H9 (cell line): Measurements from ENCODE around the gene NCKAP5. TPM values are rescaled to one million over a fixed set of nuclear protein-coding genes. Genes with fewer than 3 reads are reported as not detected.

ENCODE experiments used
- DNase-seq: peaks from one replicate; pipeline ENCODE4 v3.0.0-alpha.2; 2017
- H2AFZ ChIP-seq: one replicate; pipeline ENCODE4 v1.6.1; 2013; ENCODE audit warnings: mild to moderate bottlenecking, low read length, control low read depth, moderate library complexity
- H2AK5ac ChIP-seq: 2 replicates; pipeline ENCODE4 v1.6.1; 2013; ENCODE audit warnings: low read length, control low read depth, mixed read lengths; ENCODE audit not compliant: insufficient read length
- H2BK120ac ChIP-seq: one replicate; pipeline ENCODE4 v1.6.1; 2013; ENCODE audit warnings: low read depth, mild to moderate bottlenecking, low read length, control low read depth, inconsistent platforms; ENCODE audit not compliant: poor library complexity, severe bottlenecking
- H2BK12ac ChIP-seq: 2 replicates; pipeline ENCODE4 v1.6.1; 2013; ENCODE audit warnings: low read length, control low read depth, mixed read lengths, low read depth; ENCODE audit not compliant: insufficient read length
- H2BK15ac ChIP-seq: 2 replicates; pipeline ENCODE4 v1.6.1; 2013; ENCODE audit warnings: low read depth, low read length, control low read depth
- H2BK20ac ChIP-seq: one replicate; pipeline ENCODE4 v1.6.1; 2013; ENCODE audit warnings: low read depth, mild to moderate bottlenecking, low read length, control low read depth, inconsistent platforms; ENCODE audit not compliant: poor library complexity, severe bottlenecking
- H2BK5ac ChIP-seq: 2 replicates; pipeline ENCODE4 v1.6.1; 2013; ENCODE audit warnings: low read length, control low read depth, mixed read lengths; ENCODE audit not compliant: insufficient read length
- H3K14ac ChIP-seq: 2 replicates; pipeline ENCODE4 v1.6.1; 2013; ENCODE audit warnings: low read length, control low read depth; ENCODE audit not compliant: insufficient read depth
- H3K18ac ChIP-seq: 2 replicates; pipeline ENCODE4 v1.6.1; 2013; ENCODE audit warnings: low read depth, mild to moderate bottlenecking, mixed read lengths, low read length, control low read depth; ENCODE audit not compliant: insufficient read length
- H3K23ac ChIP-seq: 2 replicates; pipeline ENCODE4 v1.6.1; 2013; ENCODE audit warnings: low read length, control low read depth, mixed read lengths, low read depth; ENCODE audit not compliant: insufficient read length
- H3K23me2 ChIP-seq: 2 replicates; pipeline ENCODE4 v1.6.1; 2013; ENCODE audit warnings: low read depth, mild to moderate bottlenecking, mixed read lengths, low read length, control low read depth; ENCODE audit not compliant: insufficient read length, poor library complexity, severe bottlenecking
- H3K27ac ChIP-seq: 2 replicates; pipeline ENCODE4 v1.5.1; 2013; ENCODE audit warnings: low read length, control low read depth, mixed read lengths, low read depth; ENCODE audit not compliant: insufficient read length
- H3K27me3 ChIP-seq: 2 replicates; pipeline ENCODE4 v1.6.1; 2013; ENCODE audit warnings: low read length, control low read depth, inconsistent platforms; ENCODE audit not compliant: insufficient read depth
- H3K4ac ChIP-seq: 2 replicates; pipeline ENCODE4 v1.6.1; 2013; ENCODE audit warnings: low read depth, mild to moderate bottlenecking, control low read depth, inconsistent platforms, low read length, moderate library complexity
- H3K4me1 ChIP-seq: 2 replicates; pipeline ENCODE4 v1.6.1; 2013; ENCODE audit warnings: low read length, control low read depth, inconsistent platforms; ENCODE audit not compliant: insufficient read depth
- H3K4me2 ChIP-seq: 2 replicates; pipeline ENCODE4 v1.6.1; 2013; ENCODE audit warnings: low read length, control low read depth, mixed read lengths; ENCODE audit not compliant: insufficient read length, insufficient read depth
- H3K56ac ChIP-seq: 2 replicates; pipeline ENCODE4 v1.6.1; 2013; ENCODE audit warnings: low read depth, mild to moderate bottlenecking, mixed read lengths, low read length, control low read depth; ENCODE audit not compliant: insufficient read length
- H3K79me1 ChIP-seq: 2 replicates; pipeline ENCODE4 v1.6.1; 2013; ENCODE audit warnings: low read depth, mild to moderate bottlenecking, moderate library complexity, low read length, control low read depth, inconsistent platforms; ENCODE audit not compliant: insufficient read depth, poor library complexity, severe bottlenecking
- H3K79me2 ChIP-seq: 2 replicates; pipeline ENCODE4 v1.6.1; 2013; ENCODE audit warnings: low read length, control low read depth, inconsistent platforms; ENCODE audit not compliant: insufficient read depth
- H3K9ac ChIP-seq: 2 replicates; pipeline ENCODE4 v1.6.1; 2013; ENCODE audit warnings: low read length, control low read depth, mixed read lengths; ENCODE audit not compliant: insufficient read length; ENCODE audit errors: extremely low read depth
- H3K9me3 ChIP-seq: one replicate; pipeline ENCODE4 v1.6.1; 2013; ENCODE audit warnings: low read depth, low read length, inconsistent platforms; ENCODE audit not compliant: control insufficient read depth
- H3T11ph ChIP-seq: one replicate; pipeline ENCODE4 v1.6.1; 2013; ENCODE audit warnings: mild to moderate bottlenecking, low read length, control low read depth, inconsistent platforms
- H4K20me1 ChIP-seq: one replicate; pipeline ENCODE4 v1.6.1; 2013; ENCODE audit not compliant: control insufficient read depth, insufficient read length, insufficient read depth
- H4K5ac ChIP-seq: 2 replicates; pipeline ENCODE4 v1.6.1; 2013; ENCODE audit warnings: low read depth, mild to moderate bottlenecking, mixed read lengths, low read length, control low read depth; ENCODE audit not compliant: insufficient read length
- H4K8ac ChIP-seq: replicated peaks from 2 replicates; pipeline ENCODE4 v1.6.1; 2013; ENCODE audit warnings: low read length, control low read depth, mixed read lengths, low read depth; ENCODE audit not compliant: insufficient read length
- H4K91ac ChIP-seq: 2 replicates; pipeline ENCODE4 v1.6.1; 2013; ENCODE audit warnings: low read depth, mild to moderate bottlenecking, moderate library complexity, mixed read lengths, low read length, control low read depth; ENCODE audit not compliant: insufficient read length
- H3K27ac Mint-ChIP-seq, 3 experiments: 2 replicates in 2 of 3; 3 replicates in 1 of 3; pipeline ENCODE4 v1.8.0; 2020 to 2021; ENCODE audit warnings: mixed read lengths in 3 of 3, mild to moderate bottlenecking in 1 of 3, moderate library complexity in 1 of 3
- H3K27me3 Mint-ChIP-seq: 2 replicates; pipeline ENCODE4 v1.8.0; 2021; ENCODE audit warnings: low read depth, mild to moderate bottlenecking, moderate library complexity, mixed read lengths
- H3K36me3 Mint-ChIP-seq, 3 experiments: 2 replicates in 2 of 3; 3 replicates in 1 of 3; pipeline ENCODE4 v1.8.0; 2020 to 2021; ENCODE audit warnings: low read depth in 3 of 3, mixed read lengths in 3 of 3; ENCODE audit not compliant: insufficient read depth in 1 of 3
- H3K4me1 Mint-ChIP-seq, 2 experiments: 2 replicates each; pipeline ENCODE4 v1.8.0; 2020; ENCODE audit warnings: mixed read lengths in 2 of 2
- H3K4me3 Mint-ChIP-seq, 2 experiments: 2 replicates in 1 of 2; 3 replicates in 1 of 2; pipeline ENCODE4 v1.8.0; 2020 to 2021; ENCODE audit warnings: mild to moderate bottlenecking in 2 of 2, mixed read lengths in 2 of 2, moderate library complexity in 1 of 2
- H3K9me3 Mint-ChIP-seq, 2 experiments: 2 replicates in 1 of 2; 3 replicates in 1 of 2; pipeline ENCODE4 v1.8.0; 2020; ENCODE audit warnings: mild to moderate bottlenecking in 2 of 2, mixed read lengths in 2 of 2, moderate library complexity in 1 of 2
- CTCF ChIP-seq: fragments of 200-600 bp; sonication (generic); conservative IDR thresholded peaks from 3 replicates; pipeline ENCODE4 v1.8.0; 2021; ENCODE audit warnings: antibody characterized with exemption, mild to moderate bottlenecking
- WGBS: extraction: QIAGEN DNeasy Blood & Tissue Kit; methylation state at CpG from one replicate; pipeline ENCODE4 v1.1.7; 2013; ENCODE audit warnings: missing lambda C conversion rate, low lambda C conversion rate, mixed read lengths; ENCODE audit not compliant: insufficient read length; ENCODE audit errors: extremely low coverage; 5-methylcytosine and 5-hydroxymethylcytosine counted together
- total RNA-seq: library from RNA; stranded (reverse); gene quantifications from 2 replicates; pipeline ENCODE4 v1.2.1, GENCODE V29; 2021

NCKAP5 gene
- total RNA-seq, 1 experiment from 2014 or later = 0.26 TPM

DNA sequence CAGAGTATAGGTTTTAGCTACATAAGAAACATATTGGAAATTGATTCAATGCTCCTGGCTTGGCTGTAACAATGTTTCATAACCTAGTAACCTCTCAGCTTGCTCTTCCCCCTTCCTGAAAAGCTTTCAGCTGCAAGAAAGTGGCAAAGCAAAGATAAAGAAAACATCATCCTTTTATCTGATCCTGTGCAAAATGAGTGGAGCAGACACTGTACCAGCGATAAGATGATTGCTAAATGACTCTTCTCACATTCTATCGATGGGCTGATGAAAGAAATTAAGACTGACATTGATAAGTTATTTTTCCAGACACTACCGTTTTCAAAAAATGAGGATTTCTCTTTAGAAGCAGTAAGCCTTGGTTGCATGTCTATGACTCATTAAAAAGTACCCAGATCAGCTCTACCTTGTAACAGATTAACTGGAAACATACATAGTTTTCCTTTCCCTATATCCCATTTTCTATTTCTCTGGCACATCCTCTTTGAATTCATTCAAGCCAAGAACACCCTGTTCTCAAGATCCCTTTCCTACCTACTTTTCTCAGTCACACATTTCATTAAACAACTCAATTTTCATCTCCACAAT lies 811.2 kb downstream of the NCKAP5 start:
- Histone ChIP-seq H3K56ac (no peak overlapping the region), H2BK5ac (no peak overlapping the region), H4K91ac (no peak overlapping the region), H3K9ac (no peak overlapping the region), H2BK12ac (no peak overlapping the region), H3K79me1 (no peaks in the 10 kb centered on the region), H3K27ac (no peak overlapping the region), H3K4ac (no peak overlapping the region), H2BK20ac (no peak overlapping the region), H3K9me3 (no peaks in the 10 kb centered on the region), H3K4me1 (no peaks in the 10 kb centered on the region), H3K27me3 (no peaks in the 10 kb centered on the region), H3K14ac (no peak overlapping the region), H3K18ac (no peak overlapping the region), H2BK15ac (no peak overlapping the region), H3K79me2 (no peaks in the 10 kb centered on the region), H2AK5ac (no peak overlapping the region), H2BK120ac (no peak overlapping the region), H3T11ph (no peak overlapping the region), H3K23ac (no peak overlapping the region), H4K8ac (no peak overlapping the region), H2AFZ (no peak overlapping the region), H4K5ac (no peak overlapping the region), H3K4me2 (no peak overlapping the region), H3K23me2 (no peaks in the 10 kb centered on the region), H4K20me1 (no peaks in the 10 kb centered on the region)
- Mint-ChIP-seq H3K27me3 (no peaks in the 10 kb centered on the region), H3K4me3 (no peak overlapping the region), H3K36me3 (no peaks in the 10 kb centered on the region), H3K4me1 (peaks cover 8 to 9% of the 10 kb centered on the region in 2 experiments), H3K27ac (no peak overlapping the region), H3K9me3 (no peaks in the 10 kb centered on the region)
- TF ChIP-seq CTCF = no peak
- WGBS = no CpG with 5 or more reads among the region's 3 CpGs
- DNase-seq = no peak
